NK-92 (cell line): Measurements from ENCODE around the gene BEND3.
"Not testable (repeated sequence)": the region's sequence is repeated elsewhere in the genome, so short reads cannot be mapped to it uniquely, and the experiment has no call there.

Experiments
- DNase-seq: peaks from one replicate; lab custom pipeline; 2025; ENCODE audit not compliant: unreplicated experiment; lab: John Stamatoyannopoulos, UW

The BEND3 gene

DNA sequence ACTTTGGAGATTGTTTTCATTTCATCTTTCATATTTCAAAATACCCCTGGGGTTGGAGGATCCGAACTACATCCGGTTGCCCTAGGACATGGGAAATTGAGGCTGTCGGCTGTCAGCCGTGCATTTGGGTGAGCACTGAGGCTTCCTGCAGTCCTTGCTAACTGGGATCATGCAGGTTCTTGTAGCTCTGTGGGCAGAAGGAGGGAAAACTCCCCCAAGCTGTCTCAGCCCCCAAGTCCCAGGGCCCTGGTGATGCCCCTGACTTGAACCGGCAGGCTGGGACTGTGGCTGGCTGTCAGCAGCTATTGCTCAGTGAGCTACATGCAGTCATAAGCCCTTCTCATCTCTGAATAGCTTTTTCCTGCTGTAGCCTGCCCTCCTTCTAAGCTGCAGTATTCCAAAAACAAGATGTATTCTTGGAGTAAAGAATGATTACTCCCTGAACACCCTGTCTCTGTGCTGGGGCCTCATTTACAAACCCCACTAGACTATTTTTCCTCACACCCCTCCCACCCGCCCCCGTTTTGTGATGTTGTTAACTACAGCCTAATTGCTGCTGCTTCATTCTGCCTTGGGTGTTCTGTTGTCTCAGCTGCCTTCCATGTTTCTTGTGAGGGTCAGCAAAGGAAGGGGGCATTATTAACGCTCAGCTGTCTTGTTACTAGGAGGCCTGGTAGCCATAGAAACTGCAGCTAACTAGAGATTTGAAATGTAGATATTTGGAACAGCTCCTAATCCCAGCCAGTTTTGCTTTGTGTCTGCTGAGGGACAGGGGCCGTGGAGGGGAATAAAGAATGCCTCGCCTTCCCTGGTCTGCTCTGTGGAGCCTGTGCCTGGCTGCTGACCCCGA is 69.3 kb downstream of the BEND3 start:
- DNase-seq: no peak

DNA sequence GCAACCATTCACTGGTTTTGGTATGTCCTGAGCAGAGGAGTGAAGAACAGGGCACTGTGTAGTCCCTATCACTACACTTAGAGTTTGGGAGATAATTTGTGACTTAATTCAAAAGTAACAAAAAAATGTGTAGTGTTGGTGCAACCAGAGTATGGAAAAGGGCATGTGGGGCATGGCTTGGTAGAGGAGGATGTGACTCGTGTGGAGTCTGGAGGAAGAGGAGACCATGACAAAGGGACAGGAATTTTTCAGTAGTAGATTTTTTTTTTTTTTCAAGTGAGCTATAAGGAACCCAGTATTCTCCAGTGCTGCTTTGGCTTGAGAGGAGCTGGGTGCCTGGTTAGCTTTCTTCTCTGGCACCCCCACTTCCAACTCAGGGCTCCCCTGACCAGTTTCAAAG is 82.2 kb downstream of the BEND3 start:
- no peak for DNase-seq

GRCh38 chr6:107032051-107032450 is 83.3 kb downstream of the BEND3 start:
- no peak for DNase-seq

- no peak for DNase-seq
Measured at GRCh38 chr6:107030151-107030550, 85.2 kb downstream of the BEND3 start.

GRCh38 chr6:107026965-107027364 is 88.3 kb downstream of the BEND3 start:
- no peak for DNase-seq

GRCh38 chr6:107021446-107022185 is 93.7 kb downstream of the BEND3 start:
- no peak for DNase-seq

- no peak for DNase-seq
Measured at GRCh38 chr6:107020239-107020638, 95.1 kb downstream of the BEND3 start.

DNA sequence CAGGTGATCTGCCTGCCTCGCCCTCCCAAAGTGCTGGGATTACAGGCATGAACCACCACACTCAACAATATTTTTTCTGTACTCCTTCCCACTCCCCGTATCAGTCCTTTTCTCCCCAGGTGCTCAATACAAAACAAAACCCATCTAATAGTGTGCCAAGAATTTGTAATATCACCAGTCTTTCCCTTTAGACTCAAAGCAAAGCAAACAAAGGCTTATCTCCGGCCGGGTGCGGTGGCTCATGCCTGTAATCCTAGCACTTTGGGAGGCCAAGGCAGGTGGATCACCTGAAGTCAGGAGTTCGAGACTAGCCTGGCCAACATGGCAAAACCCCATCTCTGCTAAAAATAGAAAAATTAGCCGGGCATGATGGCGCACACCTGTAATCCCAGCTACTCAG is 95.7 kb downstream of the BEND3 start:
- not testable (repeated sequence) for DNase-seq

- no peak for DNase-seq
Measured at GRCh38 chr6:107019047-107019446, 96.3 kb downstream of the BEND3 start.
